Gastrocnemius medialis (tissue), 4 donors: ENCODE measurements around the gene INKA2. TPM values are rescaled to one million over a fixed set of nuclear protein-coding genes. Genes with fewer than 3 reads are reported as not detected.

Experiments
- ATAC-seq, 2 donors: fragments of 150-250 bp; one replicate each; pipeline ENCODE4 v1.9.1; 2016
- DNase-seq, 2 donors: peaks; one replicate each; pipeline ENCODE4 v3.0.0-alpha.2; 2019
- H3K27ac ChIP-seq, 4 donors: fragments of 200-600 bp; sonication (generic); 1 replicate in 1 of 4; 2 replicates in 3 of 4; pipeline ENCODE4 v1.5.1; 2016 to 2018; ENCODE audit warnings: mild to moderate bottlenecking in 2 of 4, moderate library complexity in 1 of 4
- H3K27me3 ChIP-seq, 3 donors: fragments of 200-600 bp; sonication (generic) in 2 of 3; 1 replicate in 1 of 3; 2 replicates in 2 of 3; pipeline versions ENCODE4 v1.5.1 to v1.6.0; 2016 to 2019; ENCODE audit warnings: mild to moderate bottlenecking in 1 of 3, moderate library complexity in 1 of 3
- H3K36me3 ChIP-seq, 2 donors: fragments of 200-600 bp; sonication (generic) in 1 of 2; one replicate each; pipeline ENCODE4 v1.5.1; 2017 to 2018
- H3K4me1 ChIP-seq, 2 donors: fragments of 200-600 bp; sonication (generic) in 1 of 2; one replicate each; pipeline ENCODE4 v1.5.1; 2016 to 2017; ENCODE audit warnings: mild to moderate bottlenecking in 2 of 2
- H3K4me3 ChIP-seq, 4 donors: fragments of 200-600 bp; sonication (generic) in 3 of 4; 1 replicate in 1 of 4; 2 replicates in 3 of 4; pipeline ENCODE4 v1.5.1; 2016 to 2019; ENCODE audit warnings: mild to moderate bottlenecking in 2 of 4
- H3K9me3 ChIP-seq, 3 donors: fragments of 200-600 bp; sonication (generic) in 2 of 3; 1 replicate in 1 of 3; 2 replicates in 2 of 3; pipeline ENCODE4 v1.5.1; 2016 to 2019
- POLR2A ChIP-seq, 2 donors: fragments of 450-650 bp; IDR thresholded peaks; one replicate each; pipeline ENCODE4 v1.6.1; 2017; ENCODE audit warnings: antibody characterized with exemption in 2 of 2, mild to moderate bottlenecking in 2 of 2, moderate library complexity in 2 of 2
- in situ Hi-C, 4 donors: fragments of 200-750 bp; cut with MboI; loops; one replicate each; pipeline versions ENCODE4 v1.15.0 to v1.8.0; 2017; ENCODE audit warnings: low sequenced_read_pairs in 4 of 4
- intact Hi-C: fragments of 100-400 bp; cut with DNase I; formaldehyde crosslinking; loops from one replicate; pipeline ENCODE4 v1.15.1; 2023; ENCODE audit warnings: low total_unique reads
- total RNA-seq, 4 donors: library from RNA; depleted of rRNA; stranded (reverse); fragments of >200 nt; gene quantifications; one replicate each; pipeline versions ENCODE4 v1.1.0 to v1.2.3, GENCODE V29; 2016
- TF ChIP-seq, protein P1 (sequence below), 5 experiments: fragments of 450-650 bp in 3 of 5; fragments of 200-600 bp in 2 of 5; sonication (generic) in 2 of 5; IDR thresholded peaks in 4 of 5; conservative IDR thresholded peaks in 1 of 5; 1 replicate in 4 of 5; 2 replicates in 1 of 5; pipeline ENCODE4 v1.5.1; 2016 to 2019; ENCODE audit warnings: antibody characterized with exemption in 5 of 5, mild to moderate bottlenecking in 3 of 5, moderate library complexity in 3 of 5

The INKA2 gene
- total RNA-seq, 4 donors from 2014 or later, result 4.7 to 11.8 (median 5.1) TPM

DNA sequence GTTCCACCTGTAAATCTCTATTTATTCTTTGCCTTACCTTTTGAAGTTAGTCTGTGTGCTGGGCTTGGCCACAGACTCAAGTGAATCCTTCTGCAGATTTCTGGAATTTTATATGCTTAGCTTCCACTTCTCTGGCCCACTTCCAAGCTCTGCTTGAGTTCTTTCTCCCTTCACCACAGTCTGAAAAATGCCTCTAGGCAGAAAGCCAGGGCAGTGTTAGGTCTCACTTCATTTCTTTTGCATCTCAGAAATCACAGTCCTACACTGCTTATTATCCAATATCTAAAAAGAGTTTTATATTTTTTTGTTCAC, 48.9 kb downstream of the INKA2 start:
- no peaks in the 10 kb centered on the region for H3K9me3 ChIP-seq
- no peaks in the 10 kb centered on the region for H3K27me3 ChIP-seq
- no peak for ATAC-seq
- no peak overlapping the region for H3K27ac ChIP-seq
- intact Hi-C loops (no loop called here), in situ Hi-C loops (no loop called here)
- TF ChIP-seq POLR2A (IDR thresholded peaks at IDR 0.05), result no peak
- TF ChIP-seq, protein P1, sequence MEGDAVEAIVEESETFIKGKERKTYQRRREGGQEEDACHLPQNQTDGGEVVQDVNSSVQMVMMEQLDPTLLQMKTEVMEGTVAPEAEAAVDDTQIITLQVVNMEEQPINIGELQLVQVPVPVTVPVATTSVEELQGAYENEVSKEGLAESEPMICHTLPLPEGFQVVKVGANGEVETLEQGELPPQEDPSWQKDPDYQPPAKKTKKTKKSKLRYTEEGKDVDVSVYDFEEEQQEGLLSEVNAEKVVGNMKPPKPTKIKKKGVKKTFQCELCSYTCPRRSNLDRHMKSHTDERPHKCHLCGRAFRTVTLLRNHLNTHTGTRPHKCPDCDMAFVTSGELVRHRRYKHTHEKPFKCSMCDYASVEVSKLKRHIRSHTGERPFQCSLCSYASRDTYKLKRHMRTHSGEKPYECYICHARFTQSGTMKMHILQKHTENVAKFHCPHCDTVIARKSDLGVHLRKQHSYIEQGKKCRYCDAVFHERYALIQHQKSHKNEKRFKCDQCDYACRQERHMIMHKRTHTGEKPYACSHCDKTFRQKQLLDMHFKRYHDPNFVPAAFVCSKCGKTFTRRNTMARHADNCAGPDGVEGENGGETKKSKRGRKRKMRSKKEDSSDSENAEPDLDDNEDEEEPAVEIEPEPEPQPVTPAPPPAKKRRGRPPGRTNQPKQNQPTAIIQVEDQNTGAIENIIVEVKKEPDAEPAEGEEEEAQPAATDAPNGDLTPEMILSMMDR (IDR thresholded peaks at IDR 0.05 in 4 of 5, conservative IDR thresholded peaks at IDR 0.05 in 1 of 5), result no peak
- no peak for DNase-seq
- H3K4me3 ChIP-seq, result no peak overlapping the region
- H3K36me3 ChIP-seq, result peaks cover 2 to 21% of the 10 kb centered on the region in 2 donors
- H3K4me1 ChIP-seq, result peaks cover 8 to 9% of the 10 kb centered on the region in 2 donors

Other genes starting within 250 kb of the INKA2 start
- gene ADORA3, start 235.8 kb downstream of the INKA2 start, total RNA-seq, result 1 to 10 TPM; 1.0 to 4.1 (median 2.1) TPM
- gene TMIGD3, start 235.8 kb downstream of the INKA2 start, total RNA-seq, result under 1 TPM in 3 of 4 donors, not detected in 1; 0.51 to 0.67 (median 0.55) TPM
- 10 to 100 TPM; 49.4 to 72.1 (median 57.9) TPM for gene RAP1A, start 119.6 kb downstream of the INKA2 start, total RNA-seq
- gene DDX20, start 16.5 kb upstream of the INKA2 start, total RNA-seq, result 10 to 100 TPM; 22.2 to 32.9 (median 29.2) TPM